HepG2 (cell line): ENCODE results near the gene PGM3. TPM values are rescaled to one million over a fixed set of nuclear protein-coding genes. Genes with fewer than 3 reads are reported as not detected.
A peak's percentile ranks its signal among the peaks of the same experiment; 100 is the strongest.

Source experiments
- GTF2F1 ChIP-seq: fragments of 150-350 bp; IDR thresholded peaks from 2 replicates; pipeline ENCODE4 v1.6.1; 2014; ENCODE audit warnings: low read length
- HINFP ChIP-seq: sonication (generic); formaldehyde crosslinking; IDR thresholded peaks from 2 replicates; pipeline ENCODE4 v1.4.0; 2020; ENCODE audit warnings: low read depth, mild to moderate bottlenecking, missing genetic modification reagents
- HNRNPH1 ChIP-seq: fragments of 200-400 bp; formaldehyde crosslinking; optimal IDR thresholded peaks from 2 replicates; pipeline ENCODE3; 2017; ENCODE audit warnings: mild to moderate bottlenecking, low read depth, low read length
- MIER2 ChIP-seq: IDR thresholded peaks from 2 replicates; pipeline ENCODE4 v1.6.1; 2016; ENCODE audit warnings: missing biosample characterization, missing genetic modification reagents
- SIX1 ChIP-seq: sonication (generic); formaldehyde crosslinking; IDR thresholded peaks from 2 replicates; pipeline ENCODE4 v1.4.0; 2020; ENCODE audit warnings: missing genetic modification reagents, borderline replicate concordance
- SP1 ChIP-seq, 2 experiments: fragments of 450-650 bp in 1 of 2; sonication (generic) in 1 of 2; formaldehyde crosslinking in 1 of 2; IDR thresholded peaks; 2 replicates each; pipeline versions ENCODE4 v1.4.0 to v1.6.1; 2016 to 2020; ENCODE audit warnings: missing genetic modification reagents in 1 of 2
- ZNF407 ChIP-seq: sonication (generic); formaldehyde crosslinking; IDR thresholded peaks from one replicate; pipeline ENCODE4 v1.5.1; 2020; ENCODE audit warnings: mild to moderate bottlenecking, missing genetic modification reagents; ENCODE audit errors: not compliant biosample characterization
- ZNF552 ChIP-seq: sonication (generic); formaldehyde crosslinking; IDR thresholded peaks from 2 replicates; pipeline ENCODE4 v1.9.0; 2022; ENCODE audit warnings: missing genetic modification reagents, mild to moderate bottlenecking, borderline replicate concordance
- polyA plus RNA-seq, 8 experiments: library from polyadenylated mRNA; depleted of rRNA in 3 of 8; stranded (reverse) in 7 of 8; unstranded in 1 of 8; fragments of >200 nt; fragmentation: Illumina TruSeq in 4 of 8; extraction: Trizol in 4 of 8; gene quantifications; 2 replicates each; pipeline versions ENCODE4 v1.2.1 to v1.2.3, GENCODE V29; 2011 to 2016; ENCODE audit warnings: low read depth in 4 of 8, missing spikeins in 1 of 8, mixed read lengths in 1 of 8; ENCODE audit not compliant: insufficient read depth in 1 of 8
- total RNA-seq, 5 experiments: library from RNA; depleted of rRNA; stranded (reverse); fragments of >200 nt; fragmentation: Illumina TruSeq; extraction: Trizol; gene quantifications; 2 replicates each; pipeline ENCODE4 v1.2.3, GENCODE V29; 2016; ENCODE audit warnings: low read depth in 1 of 5
- TF ChIP-seq, protein P1 (sequence below): sonication (generic); formaldehyde crosslinking; IDR thresholded peaks from 2 replicates; pipeline ENCODE4 v1.4.0; 2020; ENCODE audit warnings: mild to moderate bottlenecking, missing genetic modification reagents
- TF ChIP-seq, protein P2 (sequence below): conservative IDR thresholded peaks from 2 replicates; pipeline ENCODE4 v1.6.1; 2018; ENCODE audit warnings: missing genetic modification reagents

PGM3 gene
- total and polyA plus RNA-seq, 2 of the 13 experiments (the other 11 are each of a cell fraction or from before 2014, with no cell fraction given), result 72.5 to 163 TPM

DNA sequence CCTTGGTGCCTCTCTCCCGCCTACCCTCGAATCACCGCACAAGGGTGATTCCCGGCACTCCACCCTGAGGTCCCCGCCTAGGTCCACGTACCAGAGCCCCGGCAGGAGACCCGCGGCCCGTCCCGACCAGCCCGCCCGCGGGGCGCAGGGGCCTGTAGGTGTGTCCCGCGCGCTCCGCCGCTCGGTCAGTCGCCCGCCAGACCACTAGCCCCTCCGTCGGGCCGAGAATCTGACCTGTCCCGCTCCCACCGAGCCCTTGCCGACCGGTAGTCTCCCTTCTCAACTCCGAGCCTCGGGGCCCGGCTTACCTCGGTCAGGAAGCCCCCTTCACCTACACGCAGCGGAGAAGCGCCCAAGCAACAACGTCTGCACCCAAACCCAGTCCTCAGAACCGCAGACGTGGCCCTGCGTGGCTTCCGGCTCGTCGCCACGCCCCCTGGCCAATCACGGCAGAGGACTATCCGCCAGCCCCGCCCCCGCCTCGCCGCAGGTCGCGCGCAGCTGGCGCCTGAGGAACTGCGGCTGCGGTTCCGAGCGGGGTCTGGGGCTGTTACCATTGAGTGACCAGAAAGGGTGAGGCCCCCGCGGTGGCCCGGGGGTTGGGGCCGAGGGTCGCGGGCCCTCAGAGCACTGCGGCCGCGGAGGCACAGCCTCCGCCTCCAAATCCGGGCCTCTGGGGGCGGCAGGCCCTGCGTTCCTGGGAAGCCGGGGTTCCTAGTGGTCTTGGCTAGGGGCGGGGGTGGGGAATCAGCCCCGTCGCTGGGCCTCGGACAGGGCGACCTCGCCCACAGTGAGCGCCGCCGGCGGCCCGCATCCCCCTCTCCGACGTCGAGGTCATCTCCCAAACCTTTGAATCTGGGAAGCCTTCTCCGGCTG lies at the start of gene PGM3, which contains the start of gene RWDD2A (continued):
- TF ChIP-seq ZNF407 (CRISPR knock-in tag), result peak; percentile 59
- TF ChIP-seq GTF2F1, result no peak
- TF ChIP-seq, protein P1, sequence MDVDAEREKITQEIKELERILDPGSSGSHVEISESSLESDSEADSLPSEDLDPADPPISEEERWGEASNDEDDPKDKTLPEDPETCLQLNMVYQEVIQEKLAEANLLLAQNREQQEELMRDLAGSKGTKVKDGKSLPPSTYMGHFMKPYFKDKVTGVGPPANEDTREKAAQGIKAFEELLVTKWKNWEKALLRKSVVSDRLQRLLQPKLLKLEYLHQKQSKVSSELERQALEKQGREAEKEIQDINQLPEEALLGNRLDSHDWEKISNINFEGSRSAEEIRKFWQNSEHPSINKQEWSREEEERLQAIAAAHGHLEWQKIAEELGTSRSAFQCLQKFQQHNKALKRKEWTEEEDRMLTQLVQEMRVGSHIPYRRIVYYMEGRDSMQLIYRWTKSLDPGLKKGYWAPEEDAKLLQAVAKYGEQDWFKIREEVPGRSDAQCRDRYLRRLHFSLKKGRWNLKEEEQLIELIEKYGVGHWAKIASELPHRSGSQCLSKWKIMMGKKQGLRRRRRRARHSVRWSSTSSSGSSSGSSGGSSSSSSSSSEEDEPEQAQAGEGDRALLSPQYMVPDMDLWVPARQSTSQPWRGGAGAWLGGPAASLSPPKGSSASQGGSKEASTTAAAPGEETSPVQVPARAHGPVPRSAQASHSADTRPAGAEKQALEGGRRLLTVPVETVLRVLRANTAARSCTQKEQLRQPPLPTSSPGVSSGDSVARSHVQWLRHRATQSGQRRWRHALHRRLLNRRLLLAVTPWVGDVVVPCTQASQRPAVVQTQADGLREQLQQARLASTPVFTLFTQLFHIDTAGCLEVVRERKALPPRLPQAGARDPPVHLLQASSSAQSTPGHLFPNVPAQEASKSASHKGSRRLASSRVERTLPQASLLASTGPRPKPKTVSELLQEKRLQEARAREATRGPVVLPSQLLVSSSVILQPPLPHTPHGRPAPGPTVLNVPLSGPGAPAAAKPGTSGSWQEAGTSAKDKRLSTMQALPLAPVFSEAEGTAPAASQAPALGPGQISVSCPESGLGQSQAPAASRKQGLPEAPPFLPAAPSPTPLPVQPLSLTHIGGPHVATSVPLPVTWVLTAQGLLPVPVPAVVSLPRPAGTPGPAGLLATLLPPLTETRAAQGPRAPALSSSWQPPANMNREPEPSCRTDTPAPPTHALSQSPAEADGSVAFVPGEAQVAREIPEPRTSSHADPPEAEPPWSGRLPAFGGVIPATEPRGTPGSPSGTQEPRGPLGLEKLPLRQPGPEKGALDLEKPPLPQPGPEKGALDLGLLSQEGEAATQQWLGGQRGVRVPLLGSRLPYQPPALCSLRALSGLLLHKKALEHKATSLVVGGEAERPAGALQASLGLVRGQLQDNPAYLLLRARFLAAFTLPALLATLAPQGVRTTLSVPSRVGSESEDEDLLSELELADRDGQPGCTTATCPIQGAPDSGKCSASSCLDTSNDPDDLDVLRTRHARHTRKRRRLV (CRISPR knock-in tag), result peak; percentile 27; the same call in 1 of the 2 replicates
- TF ChIP-seq SIX1, result 0 out of 2 replicates have a peak, but pooled peaks have one; percentile 11
- TF ChIP-seq ZNF552, result no peak
- TF ChIP-seq MIER2 (CRISPR knock-in tag), result no peak
- no peak for TF ChIP-seq SP1 (IDR thresholded peaks at IDR 0.05)
- TF ChIP-seq SP1 (CRISPR knock-in tag; IDR thresholded peaks at IDR 0.05), result peak; percentile 90
- TF ChIP-seq, protein P2, sequence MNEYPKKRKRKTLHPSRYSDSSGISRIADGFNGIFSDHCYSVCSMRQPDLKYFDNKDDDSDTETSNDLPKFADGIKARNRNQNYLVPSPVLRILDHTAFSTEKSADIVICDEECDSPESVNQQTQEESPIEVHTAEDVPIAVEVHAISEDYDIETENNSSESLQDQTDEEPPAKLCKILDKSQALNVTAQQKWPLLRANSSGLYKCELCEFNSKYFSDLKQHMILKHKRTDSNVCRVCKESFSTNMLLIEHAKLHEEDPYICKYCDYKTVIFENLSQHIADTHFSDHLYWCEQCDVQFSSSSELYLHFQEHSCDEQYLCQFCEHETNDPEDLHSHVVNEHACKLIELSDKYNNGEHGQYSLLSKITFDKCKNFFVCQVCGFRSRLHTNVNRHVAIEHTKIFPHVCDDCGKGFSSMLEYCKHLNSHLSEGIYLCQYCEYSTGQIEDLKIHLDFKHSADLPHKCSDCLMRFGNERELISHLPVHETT (CRISPR knock-in tag), result peak; percentile 56; the same call in 1 of the 2 replicates
- TF ChIP-seq HNRNPH1, result no peak
- TF ChIP-seq HINFP (CRISPR knock-in tag), result peak; percentile 14; the same call in 1 of the 2 replicates
